ENCODE measurements around the gene ELSPBP1.

ELSPBP1 gene

DNA sequence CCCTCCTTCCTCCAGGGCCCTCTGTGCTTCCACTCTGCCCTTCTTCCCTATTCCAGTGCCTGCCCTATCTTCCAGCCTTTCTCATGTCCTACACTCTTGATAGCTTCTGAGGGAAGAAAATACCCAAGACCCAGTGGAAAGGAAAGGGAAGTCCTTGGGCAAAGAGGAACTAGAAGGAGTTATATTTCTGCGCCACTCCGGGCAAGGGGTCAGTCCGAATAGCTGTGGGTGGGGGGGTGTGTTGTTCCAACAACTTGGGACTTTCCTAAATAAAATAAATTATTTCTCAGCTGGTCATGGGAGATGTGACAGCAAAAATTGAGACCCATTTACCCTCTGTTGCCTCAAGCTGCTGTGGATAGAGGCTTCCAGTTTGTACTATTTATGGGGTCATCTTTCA is 26.3 kb downstream of the ELSPBP1 start:
- no peaks in the 10 kb centered on the region for H3K4me1 ChIP-seq
- H3K9me3 ChIP-seq: no peaks in the 10 kb centered on the region
- H3K4me3 ChIP-seq (ENCODE audit: low read depth, low read length): no peak overlapping the region
- no peaks in the 10 kb centered on the region for H3K36me3 ChIP-seq
- TF ChIP-seq, protein P1, sequence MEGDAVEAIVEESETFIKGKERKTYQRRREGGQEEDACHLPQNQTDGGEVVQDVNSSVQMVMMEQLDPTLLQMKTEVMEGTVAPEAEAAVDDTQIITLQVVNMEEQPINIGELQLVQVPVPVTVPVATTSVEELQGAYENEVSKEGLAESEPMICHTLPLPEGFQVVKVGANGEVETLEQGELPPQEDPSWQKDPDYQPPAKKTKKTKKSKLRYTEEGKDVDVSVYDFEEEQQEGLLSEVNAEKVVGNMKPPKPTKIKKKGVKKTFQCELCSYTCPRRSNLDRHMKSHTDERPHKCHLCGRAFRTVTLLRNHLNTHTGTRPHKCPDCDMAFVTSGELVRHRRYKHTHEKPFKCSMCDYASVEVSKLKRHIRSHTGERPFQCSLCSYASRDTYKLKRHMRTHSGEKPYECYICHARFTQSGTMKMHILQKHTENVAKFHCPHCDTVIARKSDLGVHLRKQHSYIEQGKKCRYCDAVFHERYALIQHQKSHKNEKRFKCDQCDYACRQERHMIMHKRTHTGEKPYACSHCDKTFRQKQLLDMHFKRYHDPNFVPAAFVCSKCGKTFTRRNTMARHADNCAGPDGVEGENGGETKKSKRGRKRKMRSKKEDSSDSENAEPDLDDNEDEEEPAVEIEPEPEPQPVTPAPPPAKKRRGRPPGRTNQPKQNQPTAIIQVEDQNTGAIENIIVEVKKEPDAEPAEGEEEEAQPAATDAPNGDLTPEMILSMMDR (IDR thresholded peaks at IDR 0.05; ENCODE audit: low read depth, low read length): no peak
- H3K27me3 ChIP-seq: peaks cover 16% of the 10 kb centered on the region
- no peak for DNase-seq

DNA sequence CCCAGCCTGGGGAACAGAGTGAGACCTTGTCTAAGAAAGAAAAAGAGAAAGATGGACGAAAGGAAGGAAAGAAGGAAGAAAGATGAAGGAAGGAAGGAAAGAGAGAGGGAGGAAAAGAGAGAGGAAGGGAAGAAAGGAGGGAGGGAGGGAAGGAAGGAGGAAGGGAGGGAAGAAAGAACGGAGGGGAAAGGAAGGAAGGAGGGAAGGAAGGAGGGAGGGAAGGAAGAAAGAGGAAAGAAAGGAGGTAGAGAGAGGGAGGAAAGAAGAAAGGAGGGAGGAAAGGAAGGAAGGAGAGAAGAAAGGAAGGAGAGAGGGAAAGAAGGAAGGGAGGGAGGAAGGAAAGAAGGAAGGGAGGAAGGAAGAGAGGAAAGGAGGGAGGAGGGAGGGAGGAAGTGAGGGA is 28.6 kb downstream of the ELSPBP1 start:
- H3K4me1 ChIP-seq: no peaks in the 10 kb centered on the region
- H3K36me3 ChIP-seq: no peaks in the 10 kb centered on the region
- no peak for DNase-seq
- H3K9me3 ChIP-seq: no peaks in the 10 kb centered on the region
- peaks cover 16% of the 10 kb centered on the region for H3K27me3 ChIP-seq
- H3K4me3 ChIP-seq (ENCODE audit: low read depth, low read length): no peak overlapping the region
- TF ChIP-seq, protein P1 (IDR thresholded peaks at IDR 0.05; ENCODE audit: low read depth, low read length): no peak

DNA sequence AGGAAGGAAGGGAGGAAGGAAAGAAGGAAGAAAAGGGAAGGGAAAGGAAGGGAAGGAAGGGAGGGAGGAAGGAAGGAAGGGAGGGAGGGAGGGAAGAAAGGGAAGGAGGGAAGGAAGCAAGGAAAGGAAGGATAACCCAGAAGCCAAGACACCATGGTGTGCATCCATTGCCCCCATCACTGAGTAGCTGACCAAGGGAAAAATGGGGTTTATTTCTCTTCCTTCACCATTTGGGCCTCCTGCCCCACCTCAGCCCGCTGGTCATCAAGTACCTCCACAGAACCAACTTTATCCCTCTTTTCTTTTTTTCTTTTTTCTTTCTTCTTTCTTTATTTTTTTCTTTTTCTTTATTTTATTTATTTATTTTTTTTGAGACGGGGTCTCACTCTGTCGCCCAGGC is 29.1 kb downstream of the ELSPBP1 start:
- no peaks in the 10 kb centered on the region for H3K4me1 ChIP-seq
- no peak overlapping the region for H3K4me3 ChIP-seq (ENCODE audit: low read depth, low read length)
- no peak for DNase-seq
- H3K36me3 ChIP-seq: no peaks in the 10 kb centered on the region
- H3K9me3 ChIP-seq: no peaks in the 10 kb centered on the region
- H3K27me3 ChIP-seq: peaks cover 16% of the 10 kb centered on the region
- TF ChIP-seq, protein P1 (IDR thresholded peaks at IDR 0.05; ENCODE audit: low read depth, low read length): no peak

- DNase-seq: no peak
- TF ChIP-seq, protein P1 (IDR thresholded peaks at IDR 0.05; ENCODE audit: low read depth, low read length): no peak
- H3K27me3 ChIP-seq: peaks cover 8% of the 10 kb centered on the region
These were observed 31.0 kb downstream of the ELSPBP1 start for GRCh38 chr19:48025480-48025879.

GRCh38 chr19:48029431-48029830 is 35.0 kb downstream of the ELSPBP1 start:
- H3K9me3 ChIP-seq: no peaks in the 10 kb centered on the region
- TF ChIP-seq, protein P1 (IDR thresholded peaks at IDR 0.05; ENCODE audit: low read depth, low read length): no peak
- DNase-seq: no peak
- no peaks in the 10 kb centered on the region for H3K36me3 ChIP-seq
- peaks cover 3% of the 10 kb centered on the region for H3K27me3 ChIP-seq
- H3K4me1 ChIP-seq: no peaks in the 10 kb centered on the region
- no peak overlapping the region for H3K4me3 ChIP-seq (ENCODE audit: low read depth, low read length)

More at GRCh38 chr19:48025480-48025879, 31.0 kb downstream of the ELSPBP1 start:
- Histone ChIP-seq H3K9me3 (no peaks in the 10 kb centered on the region), H3K4me1 (no peaks in the 10 kb centered on the region), H3K4me3 (ENCODE audit: low read depth, low read length) (no peak overlapping the region), H3K36me3 (no peaks in the 10 kb centered on the region)

- DNase-seq: no peak
- H3K4me1 ChIP-seq: no peaks in the 10 kb centered on the region
- H3K9me3 ChIP-seq: no peaks in the 10 kb centered on the region
- no peak overlapping the region for H3K4me3 ChIP-seq (ENCODE audit: low read depth, low read length)
- no peaks in the 10 kb centered on the region for H3K36me3 ChIP-seq
- TF ChIP-seq, protein P1 (IDR thresholded peaks at IDR 0.05; ENCODE audit: low read depth, low read length): no peak
- peaks cover 5% of the 10 kb centered on the region; the same call in 1 of the 2 replicates for H3K27me3 ChIP-seq
These were observed 35.6 kb downstream of the ELSPBP1 start for GRCh38 chr19:48030073-48030472.

Data from BE2C (cell line).